NCI-H524 (cell line): ENCODE results near the gene CD276.
"Not testable (repeated sequence)": the region's sequence is repeated elsewhere in the genome, so short reads cannot be mapped to it uniquely, and the experiment has no call there.

Experiments
- DNase-seq, 2 experiments: peaks; one replicate each; lab custom pipeline; 2025; lab: John Stamatoyannopoulos, UW

Gene CD276

GRCh38 chr15:73683777-73684580, at the start of gene CD276:
Gene CD276, plus strand, starts transcription at chr15:73684383. Its CDS starts 15,257 bp downstream, at chr15:73699640.
- peak in 1 of 2 experiments; percentile 44 for DNase-seq

GRCh38 chr15:73637527-73637926, 46.7 kb upstream of the CD276 start:
- DNase-seq = no peak

- DNase-seq = not testable (repeated sequence)
Measured at GRCh38 chr15:73639464-73639863, 44.7 kb upstream of the CD276 start.

GRCh38 chr15:73647259-73648013, 36.7 kb upstream of the CD276 start:
- no peak for DNase-seq

- no peak for DNase-seq
Measured at GRCh38 chr15:73648014-73648295, 36.2 kb upstream of the CD276 start.

- DNase-seq = peak in 1 of 2 experiments; percentile 6
Measured at GRCh38 chr15:73650416-73651126, 33.6 kb upstream of the CD276 start.

- DNase-seq = no peak
Measured at GRCh38 chr15:73654659-73655058, 29.5 kb upstream of the CD276 start.

GRCh38 chr15:73655724-73656123, 28.5 kb upstream of the CD276 start:
- no peak for DNase-seq

- no peak for DNase-seq
Measured at GRCh38 chr15:73658645-73659044, 25.5 kb upstream of the CD276 start.

- DNase-seq = no peak
Measured at GRCh38 chr15:73660455-73660854, 23.7 kb upstream of the CD276 start.

- DNase-seq = no peak
Measured at GRCh38 chr15:73674587-73674986, 9.6 kb upstream of the CD276 start.

- peak in 1 of 2 experiments; percentile 51 for DNase-seq
Measured at GRCh38 chr15:73677146-73677607, 7.0 kb upstream of the CD276 start.

GRCh38 chr15:73677733-73678132, 6.5 kb upstream of the CD276 start:
- DNase-seq = no peak

GRCh38 chr15:73678498-73678897, 5.7 kb upstream of the CD276 start:
- no peak for DNase-seq

- no peak for DNase-seq
Measured at GRCh38 chr15:73679180-73679579, 5.0 kb upstream of the CD276 start.

- DNase-seq = no peak
Measured at GRCh38 chr15:73679964-73680363, 4.2 kb upstream of the CD276 start.

- DNase-seq = no peak
Measured at GRCh38 chr15:73680549-73680948, 3.6 kb upstream of the CD276 start.

- no peak for DNase-seq
Measured at GRCh38 chr15:73681063-73681462, 3.1 kb upstream of the CD276 start.

- DNase-seq = no peak
Measured at GRCh38 chr15:73681856-73682599, 2.2 kb upstream of the CD276 start.

GRCh38 chr15:73682600-73683090, 1.5 kb upstream of the CD276 start:
- no peak for DNase-seq

- DNase-seq = peak in 1 of 2 experiments; percentile 44
Measured at GRCh38 chr15:73683257-73683776, 866 bp upstream of the CD276 start.
